Measurements from ENCODE around the gene ACAP3. TPM values are rescaled to one million over a fixed set of nuclear protein-coding genes. Genes with fewer than 3 reads are reported as not detected.

Gene ACAP3
- total and polyA plus RNA-seq, 2 experiments from 2014 or later, result 8.1 to 31.9 TPM

DNA sequence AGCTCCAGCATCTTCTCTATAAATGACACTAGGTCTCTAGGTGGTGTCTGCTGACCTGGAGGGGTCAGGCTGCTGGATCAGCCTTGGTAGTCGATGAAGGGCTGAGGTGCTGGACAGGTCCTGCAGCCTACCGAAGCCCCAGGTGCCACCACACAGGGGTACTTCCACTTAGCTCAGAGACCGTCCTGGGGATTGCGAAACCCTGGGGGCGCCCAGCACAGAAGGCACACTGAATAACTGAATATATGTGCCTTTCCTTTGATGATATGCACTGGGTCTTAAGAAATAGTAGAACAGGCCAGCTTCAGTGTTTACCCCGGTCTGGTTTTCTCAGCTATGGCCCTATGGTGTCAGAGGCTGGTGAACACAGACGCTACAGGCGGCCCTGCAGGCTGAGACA lies 45.0 kb downstream of the ACAP3 start (continued):
- TF ChIP-seq, protein P1, sequence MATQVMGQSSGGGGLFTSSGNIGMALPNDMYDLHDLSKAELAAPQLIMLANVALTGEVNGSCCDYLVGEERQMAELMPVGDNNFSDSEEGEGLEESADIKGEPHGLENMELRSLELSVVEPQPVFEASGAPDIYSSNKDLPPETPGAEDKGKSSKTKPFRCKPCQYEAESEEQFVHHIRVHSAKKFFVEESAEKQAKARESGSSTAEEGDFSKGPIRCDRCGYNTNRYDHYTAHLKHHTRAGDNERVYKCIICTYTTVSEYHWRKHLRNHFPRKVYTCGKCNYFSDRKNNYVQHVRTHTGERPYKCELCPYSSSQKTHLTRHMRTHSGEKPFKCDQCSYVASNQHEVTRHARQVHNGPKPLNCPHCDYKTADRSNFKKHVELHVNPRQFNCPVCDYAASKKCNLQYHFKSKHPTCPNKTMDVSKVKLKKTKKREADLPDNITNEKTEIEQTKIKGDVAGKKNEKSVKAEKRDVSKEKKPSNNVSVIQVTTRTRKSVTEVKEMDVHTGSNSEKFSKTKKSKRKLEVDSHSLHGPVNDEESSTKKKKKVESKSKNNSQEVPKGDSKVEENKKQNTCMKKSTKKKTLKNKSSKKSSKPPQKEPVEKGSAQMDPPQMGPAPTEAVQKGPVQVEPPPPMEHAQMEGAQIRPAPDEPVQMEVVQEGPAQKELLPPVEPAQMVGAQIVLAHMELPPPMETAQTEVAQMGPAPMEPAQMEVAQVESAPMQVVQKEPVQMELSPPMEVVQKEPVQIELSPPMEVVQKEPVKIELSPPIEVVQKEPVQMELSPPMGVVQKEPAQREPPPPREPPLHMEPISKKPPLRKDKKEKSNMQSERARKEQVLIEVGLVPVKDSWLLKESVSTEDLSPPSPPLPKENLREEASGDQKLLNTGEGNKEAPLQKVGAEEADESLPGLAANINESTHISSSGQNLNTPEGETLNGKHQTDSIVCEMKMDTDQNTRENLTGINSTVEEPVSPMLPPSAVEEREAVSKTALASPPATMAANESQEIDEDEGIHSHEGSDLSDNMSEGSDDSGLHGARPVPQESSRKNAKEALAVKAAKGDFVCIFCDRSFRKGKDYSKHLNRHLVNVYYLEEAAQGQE (IDR thresholded peaks at IDR 0.05; ENCODE audit: unreplicated experiment), result no peak

DNA sequence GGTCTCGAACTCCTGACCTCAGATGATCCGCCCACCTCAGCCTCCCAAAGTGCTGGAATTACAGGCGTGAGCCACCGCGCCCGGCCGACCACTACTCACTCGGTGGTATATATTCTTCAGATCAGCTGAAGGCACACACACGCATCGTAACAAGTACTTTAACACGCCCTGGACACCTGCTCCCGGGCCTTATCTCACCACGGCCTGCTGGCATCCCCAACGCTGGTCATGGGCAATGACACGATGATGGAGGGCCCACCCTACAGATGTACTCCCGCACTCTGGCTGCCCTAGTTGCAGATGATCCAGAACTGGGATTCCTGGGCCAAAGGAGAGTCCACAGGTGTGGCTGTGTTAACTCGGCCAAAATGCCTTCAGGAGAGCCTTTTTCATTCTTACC lies 45.7 kb downstream of the ACAP3 start:
- DNase-seq (ENCODE audit: low spot score) (no peak), ATAC-seq (no peak)
- H3K9me2 ChIP-seq (ENCODE audit: insufficient read depth), result no peaks in the 10 kb centered on the region
- peaks cover 63% of the 10 kb centered on the region for H3K36me3 Mint-ChIP-seq (ENCODE audit: low read depth)
- no peak overlapping the region for H2AFZ ChIP-seq
- H3K4me1 ChIP-seq (ENCODE audit: insufficient read depth), result peaks cover 9% of the 10 kb centered on the region
- H3K79me2 ChIP-seq (replicated peaks; ENCODE audit: insufficient read depth), result peaks cover 39% of the 10 kb centered on the region
- H3K27ac Mint-ChIP-seq, result no peak overlapping the region
- H3K4me3 ChIP-seq, result no peak overlapping the region
- H4K20me1 ChIP-seq (replicated peaks; ENCODE audit: insufficient read depth), result peaks cover 24% of the 10 kb centered on the region
- H3K36me3 ChIP-seq (ENCODE audit: insufficient read depth), result peaks cover 14% of the 10 kb centered on the region; the same call in 1 of the 2 replicates
- H3K27me3 Mint-ChIP-seq (ENCODE audit: insufficient read depth, low read depth, poor library complexity), result peaks cover 21% of the 10 kb centered on the region
- no peaks in the 10 kb centered on the region for H3K9me3 Mint-ChIP-seq
- no peak overlapping the region for H3K4me3 Mint-ChIP-seq
- 0 out of 2 replicates have a peak, but pooled peaks cover 13% of the 10 kb centered on the region for H3F3A ChIP-seq (replicated peaks; ENCODE audit: low read depth)
- peaks cover 17% of the 10 kb centered on the region for H3K4me1 Mint-ChIP-seq
- H3K27ac ChIP-seq (ENCODE audit: low read depth), result no peak overlapping the region
- no peaks in the 10 kb centered on the region for H3K27me3 ChIP-seq (ENCODE audit: insufficient read depth)
- no peak overlapping the region for H3K4me2 ChIP-seq
- no peak for TF ChIP-seq JUNB (IDR thresholded peaks at IDR 0.05; ENCODE audit: unreplicated experiment)
- TF ChIP-seq ZNF331 (CRISPR knock-in tag; IDR thresholded peaks at IDR 0.05; ENCODE audit: low read depth), result no peak
- TF ChIP-seq, protein P1 (IDR thresholded peaks at IDR 0.05; ENCODE audit: unreplicated experiment), result no peak
- TF ChIP-seq POLR2AphosphoS5 (IDR thresholded peaks at IDR 0.05; ENCODE audit: low read depth), result no peak
- no peak for TF ChIP-seq CREB1 (CRISPR knock-in tag; IDR thresholded peaks at IDR 0.05; ENCODE audit: low read depth)
- no peak for TF ChIP-seq EZH2 (IDR thresholded peaks at IDR 0.05; ENCODE audit: low read depth, unreplicated experiment)
- no peak for TF ChIP-seq NANOG (IDR thresholded peaks at IDR 0.05; ENCODE audit: borderline replicate concordance)
- TF ChIP-seq ZNF114 (CRISPR knock-in tag; IDR thresholded peaks at IDR 0.05), result no peak
- TF ChIP-seq, protein P2, sequence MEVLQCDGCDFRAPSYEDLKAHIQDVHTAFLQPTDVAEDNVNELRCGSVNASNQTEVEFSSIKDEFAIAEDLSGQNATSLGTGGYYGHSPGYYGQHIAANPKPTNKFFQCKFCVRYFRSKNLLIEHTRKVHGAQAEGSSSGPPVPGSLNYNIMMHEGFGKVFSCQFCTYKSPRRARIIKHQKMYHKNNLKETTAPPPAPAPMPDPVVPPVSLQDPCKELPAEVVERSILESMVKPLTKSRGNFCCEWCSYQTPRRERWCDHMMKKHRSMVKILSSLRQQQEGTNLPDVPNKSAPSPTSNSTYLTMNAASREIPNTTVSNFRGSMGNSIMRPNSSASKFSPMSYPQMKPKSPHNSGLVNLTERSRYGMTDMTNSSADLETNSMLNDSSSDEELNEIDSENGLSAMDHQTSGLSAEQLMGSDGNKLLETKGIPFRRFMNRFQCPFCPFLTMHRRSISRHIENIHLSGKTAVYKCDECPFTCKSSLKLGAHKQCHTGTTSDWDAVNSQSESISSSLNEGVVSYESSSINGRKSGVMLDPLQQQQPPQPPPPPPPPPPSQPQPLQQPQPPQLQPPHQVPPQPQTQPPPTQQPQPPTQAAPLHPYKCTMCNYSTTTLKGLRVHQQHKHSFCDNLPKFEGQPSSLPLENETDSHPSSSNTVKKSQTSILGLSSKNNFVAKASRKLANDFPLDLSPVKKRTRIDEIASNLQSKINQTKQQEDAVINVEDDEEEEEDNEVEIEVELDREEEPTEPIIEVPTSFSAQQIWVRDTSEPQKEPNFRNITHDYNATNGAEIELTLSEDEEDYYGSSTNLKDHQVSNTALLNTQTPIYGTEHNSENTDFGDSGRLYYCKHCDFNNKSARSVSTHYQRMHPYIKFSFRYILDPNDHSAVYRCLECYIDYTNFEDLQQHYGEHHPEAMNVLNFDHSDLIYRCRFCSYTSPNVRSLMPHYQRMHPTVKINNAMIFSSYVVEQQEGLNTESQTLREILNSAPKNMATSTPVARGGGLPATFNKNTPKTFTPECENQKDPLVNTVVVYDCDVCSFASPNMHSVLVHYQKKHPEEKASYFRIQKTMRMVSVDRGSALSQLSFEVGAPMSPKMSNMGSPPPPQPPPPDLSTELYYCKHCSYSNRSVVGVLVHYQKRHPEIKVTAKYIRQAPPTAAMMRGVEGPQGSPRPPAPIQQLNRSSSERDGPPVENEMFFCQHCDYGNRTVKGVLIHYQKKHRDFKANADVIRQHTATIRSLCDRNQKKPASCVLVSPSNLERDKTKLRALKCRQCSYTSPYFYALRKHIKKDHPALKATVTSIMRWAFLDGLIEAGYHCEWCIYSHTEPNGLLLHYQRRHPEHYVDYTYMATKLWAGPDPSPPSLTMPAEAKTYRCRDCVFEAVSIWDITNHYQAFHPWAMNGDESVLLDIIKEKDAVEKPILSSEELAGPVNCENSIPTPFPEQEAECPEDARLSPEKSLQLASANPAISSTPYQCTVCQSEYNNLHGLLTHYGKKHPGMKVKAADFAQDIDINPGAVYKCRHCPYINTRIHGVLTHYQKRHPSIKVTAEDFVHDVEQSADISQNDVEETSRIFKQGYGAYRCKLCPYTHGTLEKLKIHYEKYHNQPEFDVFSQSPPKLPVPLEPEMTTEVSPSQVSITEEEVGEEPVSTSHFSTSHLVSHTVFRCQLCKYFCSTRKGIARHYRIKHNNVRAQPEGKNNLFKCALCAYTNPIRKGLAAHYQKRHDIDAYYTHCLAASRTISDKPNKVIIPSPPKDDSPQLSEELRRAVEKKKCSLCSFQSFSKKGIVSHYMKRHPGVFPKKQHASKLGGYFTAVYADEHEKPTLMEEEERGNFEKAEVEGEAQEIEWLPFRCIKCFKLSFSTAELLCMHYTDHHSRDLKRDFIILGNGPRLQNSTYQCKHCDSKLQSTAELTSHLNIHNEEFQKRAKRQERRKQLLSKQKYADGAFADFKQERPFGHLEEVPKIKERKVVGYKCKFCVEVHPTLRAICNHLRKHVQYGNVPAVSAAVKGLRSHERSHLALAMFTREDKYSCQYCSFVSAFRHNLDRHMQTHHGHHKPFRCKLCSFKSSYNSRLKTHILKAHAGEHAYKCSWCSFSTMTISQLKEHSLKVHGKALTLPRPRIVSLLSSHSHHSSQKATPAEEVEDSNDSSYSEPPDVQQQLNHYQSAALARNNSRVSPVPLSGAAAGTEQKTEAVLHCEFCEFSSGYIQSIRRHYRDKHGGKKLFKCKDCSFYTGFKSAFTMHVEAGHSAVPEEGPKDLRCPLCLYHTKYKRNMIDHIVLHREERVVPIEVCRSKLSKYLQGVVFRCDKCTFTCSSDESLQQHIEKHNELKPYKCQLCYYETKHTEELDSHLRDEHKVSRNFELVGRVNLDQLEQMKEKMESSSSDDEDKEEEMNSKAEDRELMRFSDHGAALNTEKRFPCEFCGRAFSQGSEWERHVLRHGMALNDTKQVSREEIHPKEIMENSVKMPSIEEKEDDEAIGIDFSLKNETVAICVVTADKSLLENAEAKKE (CRISPR knock-in tag; IDR thresholded peaks at IDR 0.05), result no peak
- TF ChIP-seq, protein P3, sequence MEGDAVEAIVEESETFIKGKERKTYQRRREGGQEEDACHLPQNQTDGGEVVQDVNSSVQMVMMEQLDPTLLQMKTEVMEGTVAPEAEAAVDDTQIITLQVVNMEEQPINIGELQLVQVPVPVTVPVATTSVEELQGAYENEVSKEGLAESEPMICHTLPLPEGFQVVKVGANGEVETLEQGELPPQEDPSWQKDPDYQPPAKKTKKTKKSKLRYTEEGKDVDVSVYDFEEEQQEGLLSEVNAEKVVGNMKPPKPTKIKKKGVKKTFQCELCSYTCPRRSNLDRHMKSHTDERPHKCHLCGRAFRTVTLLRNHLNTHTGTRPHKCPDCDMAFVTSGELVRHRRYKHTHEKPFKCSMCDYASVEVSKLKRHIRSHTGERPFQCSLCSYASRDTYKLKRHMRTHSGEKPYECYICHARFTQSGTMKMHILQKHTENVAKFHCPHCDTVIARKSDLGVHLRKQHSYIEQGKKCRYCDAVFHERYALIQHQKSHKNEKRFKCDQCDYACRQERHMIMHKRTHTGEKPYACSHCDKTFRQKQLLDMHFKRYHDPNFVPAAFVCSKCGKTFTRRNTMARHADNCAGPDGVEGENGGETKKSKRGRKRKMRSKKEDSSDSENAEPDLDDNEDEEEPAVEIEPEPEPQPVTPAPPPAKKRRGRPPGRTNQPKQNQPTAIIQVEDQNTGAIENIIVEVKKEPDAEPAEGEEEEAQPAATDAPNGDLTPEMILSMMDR (conservative IDR thresholded peaks at IDR 0.05; ENCODE audit: low read depth in 2 of 2), result no peak

Data from GM23338 (cell line).